HG03039 (cell line): ENCODE results near the gene KRT80.
"Not testable (repeated sequence)": the region's sequence is repeated elsewhere in the genome, so short reads cannot be mapped to it uniquely, and the experiment has no call there.

ENCODE experiments used
- ATAC-seq: cut with Tn5 transposase; IDR thresholded peaks from one replicate; pipeline ENCODE4 v1.9.1; 2021; ENCODE audit warnings: mild to moderate bottlenecking, moderate library complexity; ENCODE audit not compliant: unreplicated experiment

KRT80 gene

GRCh38 chr12:52191841-52192791 lies at the start of gene KRT80:
Gene KRT80 (minus strand): TSS chr12:52192014. CDS start chr12:52191902, 112 bp downstream.
- no peak for ATAC-seq

- ATAC-seq, result no peak
These were observed 49.5 kb upstream of the KRT80 start for GRCh38 chr12:52241205-52241842.

DNA sequence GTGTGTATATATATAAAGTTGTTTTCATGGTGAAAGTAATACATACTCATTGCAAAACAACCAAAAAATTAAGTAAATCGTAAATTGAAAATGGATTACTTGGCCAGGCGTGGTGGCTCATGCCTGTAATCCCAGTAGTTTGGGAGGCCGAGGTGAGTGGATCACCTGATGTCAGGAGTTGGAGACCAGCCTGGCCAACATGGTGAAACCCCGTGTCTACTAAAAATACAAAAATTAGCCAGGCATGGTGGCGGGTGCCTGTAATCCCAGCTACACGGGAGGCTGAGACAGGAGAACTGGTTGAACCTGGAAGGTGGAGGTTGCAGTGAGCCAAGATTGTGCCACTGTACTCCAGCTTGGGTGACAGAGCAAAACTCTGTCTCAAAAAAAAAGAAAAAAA lies 48.4 kb upstream of the KRT80 start:
- not testable (repeated sequence) for ATAC-seq

- no peak for ATAC-seq
These were observed 48.0 kb upstream of the KRT80 start for GRCh38 chr12:52239767-52240166.

DNA sequence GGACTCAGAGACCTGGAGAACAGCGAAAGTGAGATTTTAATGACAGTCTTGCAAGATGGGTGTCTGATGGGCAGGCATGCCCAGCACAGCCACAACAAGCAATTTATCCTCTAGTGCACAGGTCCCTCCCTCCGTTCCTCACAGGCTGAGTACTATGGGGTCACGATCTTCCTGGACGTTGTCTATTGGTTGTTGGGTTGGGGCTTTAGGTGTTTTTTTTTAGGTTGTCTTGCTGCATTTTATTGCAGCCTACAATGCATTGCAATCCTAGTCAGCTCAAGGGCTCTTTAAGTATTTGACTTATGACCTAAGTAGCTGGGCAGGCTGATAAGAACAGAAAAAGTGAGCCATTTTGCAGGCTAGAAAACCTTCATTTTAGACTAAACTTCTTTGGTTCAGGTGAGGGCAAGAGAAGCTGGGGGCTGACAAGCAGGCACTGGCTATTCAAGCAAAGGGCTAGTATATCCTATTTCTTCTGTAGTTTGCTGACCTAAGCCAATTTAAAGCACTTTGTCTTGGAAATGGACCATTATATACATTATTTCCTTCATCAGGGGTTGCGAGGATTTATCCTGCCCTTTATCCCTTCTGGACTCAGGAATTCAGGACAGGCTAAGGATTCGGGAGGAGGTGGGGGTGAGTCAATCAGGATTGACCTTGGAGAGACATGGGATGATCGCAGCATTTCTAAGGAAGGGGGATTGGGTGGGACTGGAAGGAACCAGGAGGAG lies 47.3 kb upstream of the KRT80 start:
- ATAC-seq, result no peak

GRCh38 chr12:52238207-52238840 lies 46.5 kb upstream of the KRT80 start:
- no peak for ATAC-seq

- no peak for ATAC-seq
These were observed 44.7 kb upstream of the KRT80 start for GRCh38 chr12:52236386-52237050.

GRCh38 chr12:52235822-52236361 lies 44.1 kb upstream of the KRT80 start:
- ATAC-seq, result no peak

GRCh38 chr12:52235001-52235764 lies 43.4 kb upstream of the KRT80 start:
- no peak for ATAC-seq

- ATAC-seq, result no peak
These were observed 42.5 kb upstream of the KRT80 start for GRCh38 chr12:52234223-52234810.

DNA sequence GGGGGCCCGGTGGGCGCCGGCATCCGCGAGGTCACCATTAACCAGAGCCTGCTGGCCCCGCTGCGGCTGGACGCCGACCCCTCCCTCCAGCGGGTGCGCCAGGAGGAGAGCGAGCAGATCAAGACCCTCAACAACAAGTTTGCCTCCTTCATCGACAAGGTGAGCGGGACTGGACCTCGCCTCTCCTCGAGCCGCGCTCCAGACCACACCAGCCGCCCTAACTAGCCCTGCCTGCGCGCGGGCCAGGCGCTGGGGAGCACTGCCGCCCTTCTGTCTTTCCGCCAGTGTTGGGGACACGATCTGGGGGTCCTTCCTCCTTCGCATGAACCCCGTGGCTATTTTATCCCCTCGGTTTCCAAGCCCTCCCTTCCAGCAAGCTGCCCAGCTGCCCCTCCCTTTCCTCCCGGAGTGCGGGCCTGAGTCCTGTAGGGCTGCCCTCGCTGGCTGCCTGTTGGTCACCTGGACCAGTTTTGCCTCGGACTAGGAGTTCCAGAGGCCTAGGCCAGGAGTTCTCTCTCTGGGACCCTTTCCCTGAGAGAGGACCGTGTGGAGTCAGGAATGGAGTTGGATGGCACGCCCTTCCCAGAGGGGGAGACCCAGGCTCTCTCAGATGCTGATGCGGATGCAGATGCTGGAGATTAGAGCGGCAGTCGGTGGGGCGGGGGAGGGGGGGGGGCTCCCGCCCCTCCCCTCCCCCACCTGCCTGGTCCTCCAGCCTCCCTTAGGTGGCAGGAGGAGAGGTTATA lies 41.8 kb upstream of the KRT80 start:
- no peak for ATAC-seq

GRCh38 chr12:52232674-52233461 lies 41.1 kb upstream of the KRT80 start, which contains the start of gene KRT7:
Gene KRT7 (plus strand): TSS chr12:52233243. CDS start chr12:52233297, 54 bp downstream.
- no peak for ATAC-seq

GRCh38 chr12:52232203-52232673 lies 40.4 kb upstream of the KRT80 start:
- no peak for ATAC-seq

- ATAC-seq, result no peak
These were observed 39.7 kb upstream of the KRT80 start for GRCh38 chr12:52231305-52232202.

- ATAC-seq, result no peak
These were observed 38.8 kb upstream of the KRT80 start for GRCh38 chr12:52230364-52231281.
